Nephron progenitor cell (in vitro differentiated cells): ENCODE data around the gene MAS1.
"Not testable (repeated sequence)": the region's sequence is repeated elsewhere in the genome, so short reads cannot be mapped to it uniquely, and the experiment has no call there.

Experiments used
- DNase-seq: peaks from one replicate; pipeline ENCODE4 v3.0.0; 2021
- H3K27ac Mint-ChIP-seq: 2 replicates; pipeline ENCODE4 v1.8.0; 2021; ENCODE audit warnings: mild to moderate bottlenecking, moderate library complexity, mixed read lengths
- H3K27me3 Mint-ChIP-seq: 2 replicates; pipeline ENCODE4 v1.8.0; 2021; ENCODE audit warnings: mild to moderate bottlenecking, low read depth, mixed read lengths; ENCODE audit not compliant: poor library complexity
- H3K36me3 Mint-ChIP-seq: 2 replicates; pipeline ENCODE4 v1.8.0; 2021; ENCODE audit warnings: low read depth, mixed read lengths
- H3K4me1 Mint-ChIP-seq: 2 replicates; pipeline ENCODE4 v1.8.0; 2021; ENCODE audit warnings: mixed read lengths
- H3K4me3 Mint-ChIP-seq: 2 replicates; pipeline ENCODE4 v1.8.0; 2021; ENCODE audit warnings: mild to moderate bottlenecking, moderate library complexity, mixed read lengths
- H3K9me3 Mint-ChIP-seq: 2 replicates; pipeline ENCODE4 v1.8.0; 2021; ENCODE audit warnings: mild to moderate bottlenecking, moderate library complexity, mixed read lengths
- CTCF ChIP-seq: fragments of 200-600 bp; sonication (generic); IDR thresholded peaks from 2 replicates; pipeline ENCODE4 v1.5.0; 2021; ENCODE audit warnings: antibody characterized with exemption

Gene MAS1

GRCh38 chr6:159890792-159891191 lies at the start of gene MAS1:
TSS of gene MAS1 (plus strand) at chr6:159890988. CDS start at chr6:159906956, 15,968 bp downstream.
- Mint-ChIP-seq H3K4me1 (peaks cover 38% of the 10 kb centered on the region), H3K9me3 (no peaks in the 10 kb centered on the region), H3K27me3 (peaks cover 13% of the 10 kb centered on the region), H3K4me3 (no peak within 1 kb of the TSS), H3K27ac (no peak within 1 kb of the TSS), H3K36me3 (no peaks in the 10 kb centered on the region)
- DNase-seq = no peak
- TF ChIP-seq CTCF = no peak

GRCh38 chr6:159842035-159842434 lies 48.8 kb upstream of the MAS1 start:
- Mint-ChIP-seq H3K27me3 (peaks cover 5% of the 10 kb centered on the region), H3K4me3 (no peak overlapping the region), H3K36me3 (no peaks in the 10 kb centered on the region), H3K4me1 (peaks cover 29% of the 10 kb centered on the region), H3K27ac (no peak overlapping the region), H3K9me3 (peaks cover 7% of the 10 kb centered on the region)
- DNase-seq = no peak
- TF ChIP-seq CTCF = peak; percentile 34

- H3K27ac Mint-ChIP-seq = peak overlapping the region; percentile 60
- no peak overlapping the region for H3K4me3 Mint-ChIP-seq
- peaks cover 21% of the 10 kb centered on the region for H3K4me1 Mint-ChIP-seq
- peaks cover 36% of the 10 kb centered on the region for H3K9me3 Mint-ChIP-seq
- H3K36me3 Mint-ChIP-seq = no peaks in the 10 kb centered on the region
- TF ChIP-seq CTCF = no peak
- peaks cover 3% of the 10 kb centered on the region for H3K27me3 Mint-ChIP-seq
- DNase-seq = no peak
Observed at GRCh38 chr6:159844737-159845645, 45.8 kb upstream of the MAS1 start.

DNA sequence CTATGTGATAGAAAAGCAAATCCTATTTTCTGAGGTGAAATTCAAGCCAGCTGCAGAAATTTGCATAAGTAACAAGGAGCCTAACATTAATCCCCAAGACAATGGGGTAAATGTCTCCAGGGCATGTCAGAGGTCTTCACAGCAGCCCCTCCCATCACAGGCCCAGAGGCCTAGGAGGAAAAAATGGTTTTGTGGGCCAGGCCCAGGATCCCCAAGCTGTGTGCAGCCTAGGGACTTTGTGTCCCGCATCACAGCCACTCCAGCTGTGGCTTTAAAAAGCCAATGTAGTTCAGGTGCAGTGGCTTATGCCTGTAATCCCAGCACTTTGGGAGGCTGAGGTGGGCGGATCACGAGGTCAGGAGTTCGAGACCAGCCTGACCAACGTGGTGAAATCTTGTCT lies 42.2 kb upstream of the MAS1 start:
- H3K4me3 Mint-ChIP-seq, H3K27me3 Mint-ChIP-seq, DNase-seq, H3K27ac Mint-ChIP-seq, H3K36me3 Mint-ChIP-seq: not testable (repeated sequence)
- peaks cover 27% of the 10 kb centered on the region for H3K4me1 Mint-ChIP-seq
- H3K9me3 Mint-ChIP-seq = peaks cover 36% of the 10 kb centered on the region

- Mint-ChIP-seq H3K4me1 (peaks cover 18% of the 10 kb centered on the region), H3K9me3 (peaks cover 32% of the 10 kb centered on the region)
- not testable (repeated sequence) for H3K27ac Mint-ChIP-seq, H3K4me3 Mint-ChIP-seq, H3K36me3 Mint-ChIP-seq, H3K27me3 Mint-ChIP-seq, DNase-seq
Observed at GRCh38 chr6:159849851-159850250, 40.9 kb upstream of the MAS1 start.

DNA sequence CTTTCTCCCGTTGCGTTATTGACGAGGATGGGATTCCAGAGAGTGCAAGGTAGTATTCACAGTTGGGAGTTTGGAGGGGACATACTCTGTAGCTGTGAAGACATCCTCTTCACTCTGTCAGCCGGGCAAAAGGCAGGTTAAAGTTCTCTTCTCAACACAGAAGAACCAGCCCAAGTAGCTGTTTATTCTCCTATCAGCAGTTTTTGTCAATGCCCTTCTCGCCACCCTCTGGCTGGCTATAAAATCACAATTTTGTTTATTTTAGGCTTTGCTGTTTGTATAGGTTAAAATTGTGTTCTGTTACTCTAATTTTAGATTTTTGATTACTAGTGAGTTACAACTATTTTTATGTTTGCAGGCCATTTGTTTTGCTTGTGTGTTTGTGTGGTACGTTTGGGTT lies 37.9 kb upstream of the MAS1 start:
- Mint-ChIP-seq H3K4me3 (no peak overlapping the region), H3K4me1 (peaks cover 6% of the 10 kb centered on the region), H3K9me3 (peaks cover 32% of the 10 kb centered on the region), H3K27me3 (peaks cover 31% of the 10 kb centered on the region), H3K27ac (no peak overlapping the region), H3K36me3 (no peaks in the 10 kb centered on the region)
- TF ChIP-seq CTCF = no peak
- no peak for DNase-seq

- Mint-ChIP-seq H3K4me1 (peaks cover 6% of the 10 kb centered on the region), H3K27me3 (peaks cover 35% of the 10 kb centered on the region), H3K4me3 (no peak overlapping the region), H3K36me3 (no peaks in the 10 kb centered on the region), H3K27ac (no peak overlapping the region), H3K9me3 (peaks cover 24% of the 10 kb centered on the region)
- TF ChIP-seq CTCF = no peak
- no peak for DNase-seq
Observed at GRCh38 chr6:159853754-159854153, 37.0 kb upstream of the MAS1 start.
